NCI-H82 (cell line): Measurements from ENCODE around the gene TBC1D3I.
"Not testable (repeated sequence)": the region's sequence is repeated elsewhere in the genome, so short reads cannot be mapped to it uniquely, and the experiment has no call there.

Experiments
- DNase-seq: peaks from one replicate; lab custom pipeline; 2025; lab: John Stamatoyannopoulos, UW

TBC1D3I gene

GRCh38 chr17:36206486-36206821 lies 57.9 kb downstream of the TBC1D3I start:
- DNase-seq = not testable (repeated sequence)

- no peak for DNase-seq
Observed at GRCh38 chr17:36205637-36206485, 58.5 kb downstream of the TBC1D3I start.

DNA sequence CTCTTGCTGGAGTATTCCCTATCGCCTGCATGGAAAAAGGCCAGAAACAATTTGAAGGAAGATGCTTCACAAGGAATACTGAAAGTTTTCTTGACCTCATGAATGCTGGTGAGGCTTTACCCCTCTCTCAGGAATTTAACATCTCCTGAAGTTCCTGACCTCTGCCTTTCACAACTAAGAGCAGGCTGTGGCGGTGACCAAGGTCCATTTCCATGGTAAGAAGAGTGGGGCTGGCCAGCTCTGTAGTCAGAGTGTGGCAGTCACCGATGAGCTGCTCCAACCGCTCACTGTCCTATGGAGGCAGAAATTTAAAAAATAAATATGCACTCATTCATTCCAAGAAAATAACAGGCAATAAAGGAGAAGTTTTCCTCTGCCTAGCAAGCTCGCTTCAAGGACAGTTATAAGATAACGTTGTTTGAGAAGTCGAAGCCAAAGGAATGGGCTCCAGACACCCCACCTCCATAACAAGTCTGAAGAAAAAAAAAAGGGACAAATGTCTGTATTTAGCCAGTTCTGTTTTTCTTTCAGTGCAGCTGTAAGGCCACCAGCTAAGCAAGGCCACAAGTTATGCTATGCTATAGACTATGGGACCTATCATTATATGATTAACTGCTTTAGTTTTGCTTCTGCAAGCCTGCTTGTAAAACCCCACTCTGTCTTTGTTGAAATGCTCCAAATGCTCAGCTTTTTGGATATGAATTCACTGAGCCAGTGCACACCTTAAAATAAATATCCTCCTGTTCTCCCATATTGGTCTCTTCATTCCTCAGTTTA lies 59.5 kb downstream of the TBC1D3I start:
- DNase-seq = no peak
